Measurements from ENCODE around the gene DUOX2. TPM values are rescaled to one million over a fixed set of nuclear protein-coding genes. Genes with fewer than 3 reads are reported as not detected.

The DUOX2 gene
- polyA plus RNA-seq, 1 experiment = not detected

- CTCF ChIA-PET = interaction anchor here (3.2 kb wide), 1 partner anchor 24 kb away, joined by 12 read pairs; no protein-coding TSS in a partner anchor
- Histone ChIP-seq H3K9me3 (ENCODE audit: control insufficient read depth, insufficient read depth, low read length) (no peaks in the 10 kb centered on the region), H3K27me3 (ENCODE audit: control insufficient read depth, insufficient read depth, low read length) (peaks cover 30% of the 10 kb centered on the region), H3K27ac (ENCODE audit: low read depth, low read length) (no peak overlapping the region), H3K4me3 (ENCODE audit: low read depth, low read length) (no peak overlapping the region)
- POLR2A ChIA-PET = no interaction called here
- no peak for DNase-seq (ENCODE audit: low read depth, low spot score)
- no peak for TF ChIP-seq CTCF (IDR thresholded peaks at IDR 0.05; ENCODE audit: low read depth, low read length)
These were observed 19.6 kb downstream of the DUOX2 start for GRCh38 chr15:45094358-45094730.

GRCh38 chr15:45093622-45094357, 20.2 kb downstream of the DUOX2 start:
- no peaks in the 10 kb centered on the region for H3K9me3 ChIP-seq (ENCODE audit: control insufficient read depth, insufficient read depth, low read length)
- DNase-seq (ENCODE audit: low read depth, low spot score) = no peak
- H3K27me3 ChIP-seq (ENCODE audit: control insufficient read depth, insufficient read depth, low read length) = peaks cover 29% of the 10 kb centered on the region
- H3K27ac ChIP-seq (ENCODE audit: low read depth, low read length) = no peak overlapping the region
- ChIA-PET POLR2A (no interaction called here), CTCF (interaction anchor here (3.2 kb wide), 1 partner anchor 24 kb away, joined by 12 read pairs; no protein-coding TSS in a partner anchor)
- H3K4me3 ChIP-seq (ENCODE audit: low read depth, low read length) = no peak overlapping the region
- TF ChIP-seq CTCF (IDR thresholded peaks at IDR 0.05; ENCODE audit: low read depth, low read length) = no peak

GRCh38 chr15:45093013-45093412, 21.0 kb downstream of the DUOX2 start:
- CTCF ChIA-PET = interaction anchor here (3.2 kb wide), 1 partner anchor 25 kb away, joined by 12 read pairs; no protein-coding TSS in a partner anchor

GRCh38 chr15:45091576-45091975, 22.4 kb downstream of the DUOX2 start:
- H3K9me3 ChIP-seq (ENCODE audit: control insufficient read depth, insufficient read depth, low read length) = no peaks in the 10 kb centered on the region
- no peak for DNase-seq (ENCODE audit: low read depth, low spot score)
- no peak overlapping the region for H3K27ac ChIP-seq (ENCODE audit: low read depth, low read length)

More at GRCh38 chr15:45093013-45093412, 21.0 kb downstream of the DUOX2 start:
- H3K27ac ChIP-seq (ENCODE audit: low read depth, low read length) = no peak overlapping the region
- no peaks in the 10 kb centered on the region for H3K9me3 ChIP-seq (ENCODE audit: control insufficient read depth, insufficient read depth, low read length)
- TF ChIP-seq CTCF (IDR thresholded peaks at IDR 0.05; ENCODE audit: low read depth, low read length) = no peak
- H3K27me3 ChIP-seq (ENCODE audit: control insufficient read depth, insufficient read depth, low read length) = peaks cover 23% of the 10 kb centered on the region
- no peak for DNase-seq (ENCODE audit: low read depth, low spot score)
- no peak overlapping the region for H3K4me3 ChIP-seq (ENCODE audit: low read depth, low read length)
- POLR2A ChIA-PET = no interaction called here

More at GRCh38 chr15:45091576-45091975, 22.4 kb downstream of the DUOX2 start:
- Histone ChIP-seq H3K27me3 (ENCODE audit: control insufficient read depth, insufficient read depth, low read length) (peaks cover 26% of the 10 kb centered on the region), H3K4me3 (ENCODE audit: low read depth, low read length) (no peak overlapping the region)
- ChIA-PET CTCF (interaction anchor here (1.0 kb wide), 1 partner anchor 26 kb away, joined by 3 read pairs; no protein-coding TSS in a partner anchor), POLR2A (no interaction called here)
- no peak for TF ChIP-seq CTCF (IDR thresholded peaks at IDR 0.05; ENCODE audit: low read depth, low read length)
